Esophagus squamous epithelium (tissue), 5 donors: ENCODE data around the gene PTTG1. TPM values are rescaled to one million over a fixed set of nuclear protein-coding genes. Genes with fewer than 3 reads are reported as not detected.
"Not testable (repeated sequence)": the region's sequence is repeated elsewhere in the genome, so short reads cannot be mapped to it uniquely, and the experiment has no call there.

Experiments
- DNase-seq: peaks from one replicate; lab custom pipeline; 2025; lab: John Stamatoyannopoulos, UW
- H3K27ac ChIP-seq, 4 donors: fragments of 200-600 bp; sonication (generic); one replicate each; pipeline ENCODE4 v1.5.1; 2016 to 2019; ENCODE audit warnings: mild to moderate bottlenecking in 1 of 4
- H3K27me3 ChIP-seq, 4 donors: fragments of 200-600 bp; sonication (generic); 1 replicate in 3 of 4; 2 replicates in 1 of 4; pipeline versions ENCODE4 v1.5.1 to v1.6.0; 2017 to 2021; ENCODE audit warnings: antibody characterized with exemption in 1 of 4
- H3K36me3 ChIP-seq, 3 donors: fragments of 200-600 bp; sonication (generic); one replicate each; pipeline ENCODE4 v1.5.1; 2016 to 2019
- H3K4me1 ChIP-seq, 3 donors: fragments of 200-600 bp; sonication (generic); one replicate each; pipeline ENCODE4 v1.5.1; 2017 to 2019
- H3K4me3 ChIP-seq, 4 donors: fragments of 200-600 bp; sonication (generic); 1 replicate in 3 of 4; 2 replicates in 1 of 4; pipeline ENCODE4 v1.5.1; 2016 to 2019; ENCODE audit warnings: mild to moderate bottlenecking in 2 of 4, moderate library complexity in 1 of 4
- H3K9me3 ChIP-seq, 3 donors: fragments of 200-600 bp; sonication (generic); one replicate each; pipeline ENCODE4 v1.5.1; 2016 to 2019
- CTCF ChIP-seq, 6 experiments: fragments of 450-650 bp in 4 of 6; fragments of 200-600 bp in 2 of 6; sonication (generic) in 2 of 6; IDR thresholded peaks; one replicate each; pipeline ENCODE4 v1.5.1; 2016 to 2019; ENCODE audit warnings: antibody characterized with exemption in 6 of 6, mild to moderate bottlenecking in 4 of 6, moderate library complexity in 4 of 6
- POLR2A ChIP-seq, 4 donors: fragments of 450-650 bp; IDR thresholded peaks; one replicate each; pipeline ENCODE4 v1.6.1; 2017; ENCODE audit warnings: antibody characterized with exemption in 4 of 4, mild to moderate bottlenecking in 4 of 4, moderate library complexity in 3 of 4
- WGBS, 2 donors: methylation state at CpG; one replicate each; pipeline ENCODE4 v1.1.5; 2018; 5-methylcytosine and 5-hydroxymethylcytosine counted together
- intact Hi-C: fragments of 100-400 bp; cut with DNase I; formaldehyde crosslinking; loops from one replicate; pipeline ENCODE4 v1.15.0; 2022
- total RNA-seq, 4 donors: library from RNA; depleted of rRNA; stranded (reverse); fragments of >200 nt; gene quantifications; one replicate each; pipeline ENCODE4 v1.1.0, GENCODE V29; 2016
- donor health status: DM: yes; HTN: yes; CAD: no.

Gene PTTG1
- total RNA-seq, 4 donors from 2014 or later = 89.6 to 134 (median 90.1) TPM

- TF ChIP-seq POLR2A (IDR thresholded peaks at IDR 0.05) = no peak
- TF ChIP-seq CTCF (IDR thresholded peaks at IDR 0.05) = no peak
- Histone ChIP-seq H3K27ac (peak overlapping the region in 2 of 4 donors; percentile 1 to 59), H3K4me3 (no peak overlapping the region), H3K36me3 (peaks cover 0 to 14% (median 0%) of the 10 kb centered on the region in 3 donors), H3K9me3 (no peaks in the 10 kb centered on the region), H3K27me3 (no peaks in the 10 kb centered on the region), H3K4me1 (peaks cover 0 to 34% (median 7%) of the 10 kb centered on the region in 3 donors)
- DNase-seq = no peak
- intact Hi-C loops = no loop called here
- 16 to 33% methylated on average over 5 to 9 of the region's 9 CpGs for whole genome bisulfite sequencing, 2 donors
These were observed 12.4 kb downstream of the PTTG1 start for GRCh38 chr5:160434022-160434531.

GRCh38 chr5:160435532-160435931 lies 13.9 kb downstream of the PTTG1 start:
- 80 to 82% methylated on average over 1 of the region's 1 CpG for WGBS, 2 donors
- peaks cover 4 to 38% (median 7%) of the 10 kb centered on the region in 3 donors for H3K4me1 ChIP-seq
- intact Hi-C loops = no loop called here
- H3K27me3 ChIP-seq = no peaks in the 10 kb centered on the region
- no peak for DNase-seq
- no peak overlapping the region for H3K27ac ChIP-seq
- TF ChIP-seq CTCF (IDR thresholded peaks at IDR 0.05) (no peak), POLR2A (IDR thresholded peaks at IDR 0.05) (no peak)
- H3K4me3 ChIP-seq = no peak overlapping the region
- H3K36me3 ChIP-seq = peaks cover 0 to under 1% (median 0%) of the 10 kb centered on the region in 3 donors
- no peaks in the 10 kb centered on the region for H3K9me3 ChIP-seq

- no peaks in the 10 kb centered on the region for H3K36me3 ChIP-seq
- H3K4me3 ChIP-seq = no peak overlapping the region
- intact Hi-C loops = no loop called here
- H3K4me1 ChIP-seq = peaks cover 4 to 38% (median 7%) of the 10 kb centered on the region in 3 donors
- 89 to 90% methylated on average over 4 of the region's 4 CpGs for WGBS, 2 donors
- no peak overlapping the region for H3K27ac ChIP-seq
- no peak for DNase-seq
- H3K9me3 ChIP-seq = no peaks in the 10 kb centered on the region
- TF ChIP-seq POLR2A (IDR thresholded peaks at IDR 0.05) = no peak
- TF ChIP-seq CTCF (IDR thresholded peaks at IDR 0.05) = no peak
- no peaks in the 10 kb centered on the region for H3K27me3 ChIP-seq
These were observed 14.4 kb downstream of the PTTG1 start for GRCh38 chr5:160436017-160436416.

GRCh38 chr5:160436661-160437060 lies 15.0 kb downstream of the PTTG1 start:
- H3K9me3 ChIP-seq, intact Hi-C loops, H3K4me3 ChIP-seq, H3K27ac ChIP-seq, DNase-seq, H3K27me3 ChIP-seq, H3K36me3 ChIP-seq: not testable (repeated sequence)
- 52 to 59% methylated on average over 6 of the region's 6 CpGs for WGBS, 2 donors
- peaks cover 4 to 38% (median 7%) of the 10 kb centered on the region in 3 donors for H3K4me1 ChIP-seq

- H3K4me1 ChIP-seq = peaks cover 4 to 38% (median 7%) of the 10 kb centered on the region in 3 donors
- H3K36me3 ChIP-seq = no peaks in the 10 kb centered on the region
- no peaks in the 10 kb centered on the region for H3K27me3 ChIP-seq
- H3K4me3 ChIP-seq = no peak overlapping the region
- intact Hi-C loops = no loop called here
- H3K27ac ChIP-seq = no peak overlapping the region
- no peaks in the 10 kb centered on the region for H3K9me3 ChIP-seq
- DNase-seq = no peak
- TF ChIP-seq POLR2A (IDR thresholded peaks at IDR 0.05) = no peak
- no peak for TF ChIP-seq CTCF (IDR thresholded peaks at IDR 0.05)
These were observed 15.6 kb downstream of the PTTG1 start for GRCh38 chr5:160437271-160437670.
